PC-3 (cell line): Measurements from ENCODE around the gene ALG9. TPM values are rescaled to one million over a fixed set of nuclear protein-coding genes. Genes with fewer than 3 reads are reported as not detected.

ENCODE experiments used
- ATAC-seq: fragments of 200-7000 bp; cut with Tn5 transposase; 2 replicates; pipeline ENCODE4 v1.9.1; 2020; ENCODE audit warnings: mild to moderate bottlenecking, moderate library complexity
- BruUV-seq: library from RNA; stranded (reverse); fragments of 400-500 nt; replicated peaks from 2 replicates; lab custom pipeline; 2021; lab: Mats Ljungman, UMichigan
- CTCF ChIA-PET: fragments of 300-600 bp; sonication (Branson Sonifier 250); formaldehyde crosslinking; loops from one replicate; lab custom pipeline; 2022; ENCODE audit warnings: antibody characterized with exemption; lab: Charles Lee
- POLR2A ChIA-PET: fragments of 300-600 bp; sonication (Branson Sonifier 250); formaldehyde crosslinking; loops from one replicate; lab custom pipeline; 2022; ENCODE audit warnings: antibody characterized with exemption; ENCODE audit not compliant: unreplicated experiment; lab: Charles Lee
- DNase-seq: peaks from one replicate; pipeline ENCODE4 v3.0.0-alpha.2; 2015
- H2AFZ ChIP-seq: fragments of 300-600 bp; sonication (generic); 2 replicates; pipeline ENCODE4 v1.6.0; 2016; ENCODE audit warnings: antibody characterized with exemption, low read length
- H3F3A ChIP-seq: fragments of 300-600 bp; sonication (generic); one replicate; pipeline ENCODE4 v1.6.0; 2017; ENCODE audit warnings: antibody characterized with exemption, low read length, control low read depth, mild to moderate bottlenecking; ENCODE audit not compliant: unreplicated experiment
- H3K27ac ChIP-seq: fragments of 300-600 bp; sonication (generic); 2 replicates; pipeline ENCODE4 v1.5.1; 2016; ENCODE audit warnings: mild to moderate bottlenecking, low read length
- H3K27me3 ChIP-seq: fragments of 300-600 bp; sonication (generic); 2 replicates; pipeline ENCODE4 v1.6.1; 2016; ENCODE audit warnings: low read length, mixed read lengths
- H3K36me3 ChIP-seq: fragments of 300-600 bp; sonication (generic); 2 replicates; pipeline ENCODE4 v1.6.1; 2016; ENCODE audit warnings: low read depth, mixed run types, low read length, mixed read lengths
- H3K4me1 ChIP-seq: fragments of 300-600 bp; sonication (generic); 2 replicates; pipeline ENCODE4 v1.5.1; 2016; ENCODE audit warnings: low read length; ENCODE audit not compliant: insufficient read depth
- H3K4me2 ChIP-seq: fragments of 300-600 bp; sonication (generic); 2 replicates; pipeline ENCODE4 v1.6.0; 2016; ENCODE audit warnings: low read length
- H3K4me3 ChIP-seq: fragments of 300-600 bp; sonication (generic); 2 replicates; pipeline ENCODE4 v1.5.1; 2016; ENCODE audit warnings: mild to moderate bottlenecking, low read length, mixed read lengths
- H3K79me2 ChIP-seq: fragments of 300-600 bp; sonication (generic); 2 replicates; pipeline ENCODE4 v1.6.1; 2017; ENCODE audit warnings: low read length, mixed read lengths
- H3K9ac ChIP-seq: fragments of 300-600 bp; sonication (generic); 2 replicates; pipeline ENCODE4 v1.6.0; 2016; ENCODE audit warnings: mild to moderate bottlenecking, low read length
- H3K9me2 ChIP-seq: fragments of 300-600 bp; sonication (generic); replicated peaks from 2 replicates; pipeline ENCODE4 v1.6.1; 2016; ENCODE audit warnings: mixed run types, low read length, mixed read lengths
- H3K9me3 ChIP-seq: fragments of 300-600 bp; sonication (generic); 2 replicates; pipeline ENCODE4 v1.6.1; 2016; ENCODE audit warnings: low read length, mixed read lengths
- H4K20me1 ChIP-seq: fragments of 300-600 bp; sonication (generic); 2 replicates; pipeline ENCODE4 v1.6.1; 2016; ENCODE audit warnings: low read length, mixed read lengths
- EZH2 ChIP-seq: fragments of 300-600 bp; sonication (generic); IDR thresholded peaks from one replicate; pipeline ENCODE4 v1.6.1; 2017; ENCODE audit warnings: antibody characterized with exemption, mild to moderate bottlenecking, low read length; ENCODE audit not compliant: unreplicated experiment
- EZH2phosphoT487 ChIP-seq: fragments of 300-600 bp; sonication (generic); IDR thresholded peaks from 2 replicates; pipeline ENCODE4 v1.6.1; 2018; ENCODE audit warnings: mild to moderate bottlenecking, antibody characterized with exemption, low read length, borderline replicate concordance
- intact Hi-C: fragments of 100-400 bp; cut with micrococcal nuclease; formaldehyde crosslinking; loops from 2 replicates; pipeline ENCODE4 v1.9.0; 2023
- total RNA-seq: library from RNA; depleted of rRNA; stranded (reverse); fragments of >200 nt; gene quantifications from 2 replicates; pipeline ENCODE4 v1.2.3, GENCODE V29; 2014
- TF ChIP-seq, protein P1 (sequence below): fragments of 300-600 bp; sonication (generic); conservative IDR thresholded peaks from 2 replicates; pipeline ENCODE4 v1.5.1; 2017; ENCODE audit warnings: antibody characterized with exemption, low read depth, mild to moderate bottlenecking, low read length

Gene ALG9
- total RNA-seq, 1 experiment from 2014 or later, result 34.3 TPM

- BruUV-seq, result no TSS peak
These were observed 59.2 kb downstream of the ALG9 start for GRCh38 chr11:111812211-111812610.

GRCh38 chr11:111811445-111811844, 59.9 kb downstream of the ALG9 start:
- no peaks in the 10 kb centered on the region for H3K27me3 ChIP-seq
- peaks cover 3% of the 10 kb centered on the region; the same call in 1 of the 2 replicates for H3K36me3 ChIP-seq
- no peak for TF ChIP-seq EZH2phosphoT487
- TF ChIP-seq EZH2, result no peak
- TF ChIP-seq, protein P1, sequence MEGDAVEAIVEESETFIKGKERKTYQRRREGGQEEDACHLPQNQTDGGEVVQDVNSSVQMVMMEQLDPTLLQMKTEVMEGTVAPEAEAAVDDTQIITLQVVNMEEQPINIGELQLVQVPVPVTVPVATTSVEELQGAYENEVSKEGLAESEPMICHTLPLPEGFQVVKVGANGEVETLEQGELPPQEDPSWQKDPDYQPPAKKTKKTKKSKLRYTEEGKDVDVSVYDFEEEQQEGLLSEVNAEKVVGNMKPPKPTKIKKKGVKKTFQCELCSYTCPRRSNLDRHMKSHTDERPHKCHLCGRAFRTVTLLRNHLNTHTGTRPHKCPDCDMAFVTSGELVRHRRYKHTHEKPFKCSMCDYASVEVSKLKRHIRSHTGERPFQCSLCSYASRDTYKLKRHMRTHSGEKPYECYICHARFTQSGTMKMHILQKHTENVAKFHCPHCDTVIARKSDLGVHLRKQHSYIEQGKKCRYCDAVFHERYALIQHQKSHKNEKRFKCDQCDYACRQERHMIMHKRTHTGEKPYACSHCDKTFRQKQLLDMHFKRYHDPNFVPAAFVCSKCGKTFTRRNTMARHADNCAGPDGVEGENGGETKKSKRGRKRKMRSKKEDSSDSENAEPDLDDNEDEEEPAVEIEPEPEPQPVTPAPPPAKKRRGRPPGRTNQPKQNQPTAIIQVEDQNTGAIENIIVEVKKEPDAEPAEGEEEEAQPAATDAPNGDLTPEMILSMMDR, result no peak
- BruUV-seq, result no TSS peak
- CTCF ChIA-PET, result no interaction called here
- no peak for DNase-seq
- no peaks in the 10 kb centered on the region for H3K4me1 ChIP-seq
- no peaks in the 10 kb centered on the region for H4K20me1 ChIP-seq
- POLR2A ChIA-PET, result no interaction called here
- ATAC-seq, result no peak
- no peak overlapping the region for H3K4me3 ChIP-seq
- no peaks in the 10 kb centered on the region for H3K79me2 ChIP-seq
- no peaks in the 10 kb centered on the region for H3K9me3 ChIP-seq
- no peak overlapping the region for H3K4me2 ChIP-seq
- H3K9ac ChIP-seq, result no peak overlapping the region
- no peaks in the 10 kb centered on the region for H3K9me2 ChIP-seq
- no peak overlapping the region for H2AFZ ChIP-seq
- intact Hi-C loops, result no loop called here
- H3F3A ChIP-seq, result no peaks in the 10 kb centered on the region
- no peak overlapping the region for H3K27ac ChIP-seq

More at GRCh38 chr11:111812211-111812610, 59.2 kb downstream of the ALG9 start:
- H3K9me2 ChIP-seq, result no peaks in the 10 kb centered on the region
- H3K9ac ChIP-seq, result no peak overlapping the region
- no peak overlapping the region for H2AFZ ChIP-seq
- H4K20me1 ChIP-seq, result no peaks in the 10 kb centered on the region
- no peak overlapping the region for H3K27ac ChIP-seq
- no peaks in the 10 kb centered on the region for H3K9me3 ChIP-seq
- H3K4me3 ChIP-seq, result no peak overlapping the region
- TF ChIP-seq EZH2phosphoT487 (no peak), EZH2 (no peak)
- TF ChIP-seq, protein P1, result no peak
- ATAC-seq (no peak), DNase-seq (no peak)
- H3F3A ChIP-seq, result no peaks in the 10 kb centered on the region
- POLR2A ChIA-PET, result no interaction called here
- no peaks in the 10 kb centered on the region for H3K79me2 ChIP-seq
- intact Hi-C loops, result no loop called here
- H3K27me3 ChIP-seq, result no peaks in the 10 kb centered on the region
- H3K4me1 ChIP-seq, result no peaks in the 10 kb centered on the region
- no peak overlapping the region for H3K4me2 ChIP-seq
- CTCF ChIA-PET, result no interaction called here
- H3K36me3 ChIP-seq, result peaks cover 3% of the 10 kb centered on the region; the same call in 1 of the 2 replicates

DNA sequence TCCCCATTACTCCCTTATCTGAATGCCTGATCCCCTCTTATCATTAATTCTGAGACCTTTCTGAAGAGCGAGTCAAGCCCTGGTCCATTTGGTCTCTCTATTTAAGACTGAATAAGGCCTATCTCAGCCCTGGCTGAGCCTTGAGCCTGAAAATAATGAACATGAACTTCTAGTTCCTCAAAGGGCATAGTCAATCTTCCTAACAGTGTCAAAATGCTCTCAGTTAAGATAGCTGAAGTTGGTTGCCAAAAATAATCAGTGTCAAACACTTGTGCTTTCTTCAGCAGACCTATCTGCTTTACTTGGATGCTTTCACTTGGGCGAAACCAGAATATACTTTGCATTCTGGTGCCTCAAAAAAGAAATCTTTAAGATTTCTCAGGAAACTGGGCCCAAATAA, 62.5 kb downstream of the ALG9 start:
- no peaks in the 10 kb centered on the region for H3K27me3 ChIP-seq
- H3K36me3 ChIP-seq, result peaks cover 9% of the 10 kb centered on the region; the same call in 1 of the 2 replicates
- H3K27ac ChIP-seq, result no peak overlapping the region
- ChIA-PET POLR2A (no interaction called here), CTCF (no interaction called here)
- intact Hi-C loops, result no loop called here
- no peaks in the 10 kb centered on the region for H3F3A ChIP-seq
- H2AFZ ChIP-seq, result no peak overlapping the region
- no peaks in the 10 kb centered on the region for H3K79me2 ChIP-seq
- no peak for DNase-seq
- no TSS peak for BruUV-seq
- TF ChIP-seq EZH2phosphoT487, result no peak
- TF ChIP-seq, protein P1, result no peak
- no peak for TF ChIP-seq EZH2
- H3K4me1 ChIP-seq, result no peaks in the 10 kb centered on the region
- no peak overlapping the region for H3K4me2 ChIP-seq
- H3K4me3 ChIP-seq, result no peak overlapping the region
- H3K9ac ChIP-seq, result no peak overlapping the region
- H3K9me2 ChIP-seq, result no peaks in the 10 kb centered on the region
- no peaks in the 10 kb centered on the region for H3K9me3 ChIP-seq
- no peak for ATAC-seq
- H4K20me1 ChIP-seq, result no peaks in the 10 kb centered on the region
